Inflammatory macrophage treated with lipopolysaccharide for 4 hours (primary cell): Measurements from ENCODE around the gene MYH7.
"Not testable (repeated sequence)": the region's sequence is repeated elsewhere in the genome, so short reads cannot be mapped to it uniquely, and the experiment has no call there.

ENCODE experiments used
- DNase-seq: peaks from one replicate; pipeline ENCODE4 v3.0.0-alpha.2; 2020

MYH7 gene

GRCh38 chr14:23430016-23430722, 5.3 kb downstream of the MYH7 start:
- DNase-seq = no peak

- DNase-seq = no peak
These were observed 6.6 kb downstream of the MYH7 start for GRCh38 chr14:23428686-23429495.

- DNase-seq = not testable (repeated sequence)
These were observed 9.7 kb downstream of the MYH7 start for GRCh38 chr14:23425798-23426197.

DNA sequence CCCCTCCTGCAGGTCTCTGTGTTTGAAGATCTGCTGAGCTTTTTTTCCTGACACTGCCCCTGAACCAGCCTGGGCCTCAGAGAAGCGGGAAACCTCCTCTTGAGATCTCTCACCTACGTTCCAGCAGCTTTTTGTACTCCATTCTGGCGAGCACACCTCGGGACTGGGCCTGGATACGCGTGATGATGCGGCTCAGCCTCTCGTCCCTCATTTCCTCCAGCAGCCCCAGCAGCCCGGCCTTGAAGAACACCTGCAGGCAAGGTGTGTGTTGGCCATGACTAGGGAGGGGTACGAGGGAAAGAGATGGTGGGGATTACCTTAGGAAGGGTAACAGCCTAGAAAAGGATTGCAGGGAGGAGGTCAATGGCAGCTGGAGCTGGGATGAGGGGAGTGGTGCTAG, 10.3 kb downstream of the MYH7 start:
- no peak for DNase-seq

GRCh38 chr14:23423657-23424056, 11.8 kb downstream of the MYH7 start:
- DNase-seq = no peak

DNA sequence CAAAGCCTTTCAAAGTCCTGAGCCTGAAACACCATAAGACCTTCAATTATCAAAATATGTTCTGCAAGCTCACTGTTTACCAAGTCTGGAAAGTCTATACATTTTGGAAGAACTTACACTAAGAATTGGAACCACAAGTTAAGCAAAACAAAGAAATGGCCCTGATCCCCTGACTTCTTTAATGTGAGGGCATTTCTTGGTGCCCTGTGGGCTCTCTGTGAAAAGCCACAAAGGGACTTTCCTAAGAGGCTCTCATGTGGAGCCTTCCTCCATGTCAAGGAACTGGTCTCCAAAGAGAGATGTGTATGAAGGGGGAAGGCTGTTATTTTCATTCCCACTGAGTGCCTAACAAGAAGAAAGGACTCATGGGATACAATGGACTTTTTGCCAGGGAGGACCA, 13.9 kb downstream of the MYH7 start:
- DNase-seq = no peak

GRCh38 chr14:23419646-23420045, 15.8 kb downstream of the MYH7 start:
- DNase-seq = not testable (repeated sequence)

- DNase-seq = no peak
These were observed 17.4 kb downstream of the MYH7 start for GRCh38 chr14:23418021-23418420.

DNA sequence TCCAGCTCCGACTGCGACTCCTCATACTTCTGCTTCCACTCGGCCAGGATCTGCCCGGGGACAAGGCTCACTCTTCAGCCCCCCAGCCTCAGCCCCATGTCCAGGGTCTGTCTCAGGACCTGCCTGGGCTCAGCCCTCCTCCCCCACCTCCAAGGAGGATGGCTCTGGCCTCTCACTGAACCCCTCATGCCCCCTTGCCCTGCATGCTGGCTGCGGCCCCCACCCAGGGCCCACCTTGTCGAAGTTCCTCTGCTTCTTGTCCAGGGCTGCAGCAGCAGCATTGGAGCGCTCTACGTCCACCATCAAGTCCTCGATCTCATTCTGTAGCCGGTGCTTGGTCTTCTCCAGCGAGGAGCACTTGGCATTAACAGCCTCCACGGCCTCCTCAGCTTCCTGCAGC, 18.2 kb downstream of the MYH7 start:
- not testable (repeated sequence) for DNase-seq

- DNase-seq = no peak
These were observed 18.7 kb downstream of the MYH7 start for GRCh38 chr14:23416801-23417200.

DNA sequence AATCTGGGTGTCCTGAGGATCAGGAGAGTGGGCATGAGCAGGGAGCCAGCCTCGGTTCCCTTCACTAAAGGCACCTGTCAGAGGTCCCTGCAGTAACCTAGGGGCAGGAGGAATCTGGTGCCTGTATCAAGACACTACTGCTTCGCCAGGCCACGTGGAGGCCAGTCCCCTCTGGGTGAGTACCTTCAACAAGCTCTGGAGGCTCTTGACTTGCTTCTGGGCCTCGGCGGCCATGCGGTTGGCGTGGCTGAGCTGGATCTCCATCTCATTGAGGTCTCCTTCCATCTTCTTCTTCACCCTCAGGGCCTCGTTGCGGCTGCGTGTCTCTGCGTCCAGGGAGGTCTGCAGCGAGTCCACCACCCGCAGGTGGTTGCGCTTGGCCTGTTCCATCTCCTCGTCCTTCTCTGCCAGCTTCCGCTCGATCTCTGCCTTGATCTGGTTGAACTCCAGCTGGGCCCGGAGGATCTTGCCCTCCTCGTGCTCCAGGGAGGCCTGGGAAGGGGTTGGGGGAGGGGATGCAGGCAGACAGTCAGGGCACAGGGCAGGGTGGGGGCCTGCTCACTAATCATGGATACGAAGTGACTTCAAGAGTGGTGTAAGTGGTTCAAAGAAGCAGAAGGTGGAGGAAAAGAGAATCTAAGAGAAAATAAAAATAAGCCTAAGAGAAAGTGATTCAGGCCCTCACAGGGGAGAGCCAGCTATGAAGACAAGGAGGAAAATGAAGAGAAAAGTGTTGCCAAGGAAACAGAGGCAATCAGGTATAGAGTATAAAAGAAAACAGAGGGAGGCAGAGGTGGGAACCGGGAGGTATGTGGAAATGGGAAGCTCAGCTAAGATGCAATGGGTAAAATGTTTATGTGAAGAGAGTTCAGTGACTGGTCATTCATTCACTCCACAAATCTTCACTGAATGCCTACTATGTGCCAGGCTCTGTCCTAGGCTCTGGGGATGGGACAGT, 19.4 kb downstream of the MYH7 start:
- DNase-seq = no peak

- no peak for DNase-seq
These were observed 20.3 kb downstream of the MYH7 start for GRCh38 chr14:23414906-23415820.

GRCh38 chr14:23414254-23414653, 21.2 kb downstream of the MYH7 start:
- no peak for DNase-seq

GRCh38 chr14:23413681-23414080, 21.8 kb downstream of the MYH7 start:
- DNase-seq = no peak

- no peak for DNase-seq
These were observed 23.6 kb downstream of the MYH7 start for GRCh38 chr14:23411563-23412525.

- DNase-seq = no peak
These were observed 25.4 kb downstream of the MYH7 start for GRCh38 chr14:23409966-23410635.

DNA sequence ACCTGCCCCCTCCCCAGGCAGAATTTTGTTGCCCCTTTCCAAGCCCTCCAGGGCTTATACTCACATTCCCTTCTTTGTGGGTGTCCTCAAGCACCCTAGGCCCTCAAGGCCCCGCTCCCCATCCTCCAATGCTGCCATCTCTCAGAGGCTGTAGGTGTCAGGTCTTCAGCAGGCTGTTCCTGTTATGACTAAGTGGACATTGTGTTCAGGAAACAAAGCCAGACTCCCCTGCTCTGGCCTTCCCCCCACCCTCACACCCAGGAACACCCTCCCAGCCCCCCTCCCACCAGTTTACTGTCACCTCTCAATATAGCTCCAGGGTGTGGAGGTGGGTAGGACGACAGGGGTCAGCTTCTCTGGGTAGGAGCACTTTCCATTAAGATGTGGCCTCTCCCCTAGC, 26.0 kb downstream of the MYH7 start:
- DNase-seq = no peak

DNA sequence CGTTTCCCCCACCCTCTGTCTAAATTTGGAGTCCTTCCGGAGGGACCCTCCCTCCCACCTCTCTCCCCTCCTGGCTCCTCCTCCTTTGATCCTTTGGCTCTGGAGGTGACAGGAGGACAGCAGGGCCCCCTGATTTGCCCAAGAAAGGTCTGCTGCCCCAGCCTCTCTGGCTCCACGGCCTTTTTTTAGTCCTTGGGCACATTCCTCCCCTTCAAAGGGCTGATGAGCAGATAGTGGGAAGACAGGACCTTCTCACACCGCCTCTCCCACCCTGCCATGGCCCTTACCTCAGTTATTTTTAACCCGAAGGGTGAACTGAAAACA, 27.2 kb downstream of the MYH7 start:
- DNase-seq = no peak

DNA sequence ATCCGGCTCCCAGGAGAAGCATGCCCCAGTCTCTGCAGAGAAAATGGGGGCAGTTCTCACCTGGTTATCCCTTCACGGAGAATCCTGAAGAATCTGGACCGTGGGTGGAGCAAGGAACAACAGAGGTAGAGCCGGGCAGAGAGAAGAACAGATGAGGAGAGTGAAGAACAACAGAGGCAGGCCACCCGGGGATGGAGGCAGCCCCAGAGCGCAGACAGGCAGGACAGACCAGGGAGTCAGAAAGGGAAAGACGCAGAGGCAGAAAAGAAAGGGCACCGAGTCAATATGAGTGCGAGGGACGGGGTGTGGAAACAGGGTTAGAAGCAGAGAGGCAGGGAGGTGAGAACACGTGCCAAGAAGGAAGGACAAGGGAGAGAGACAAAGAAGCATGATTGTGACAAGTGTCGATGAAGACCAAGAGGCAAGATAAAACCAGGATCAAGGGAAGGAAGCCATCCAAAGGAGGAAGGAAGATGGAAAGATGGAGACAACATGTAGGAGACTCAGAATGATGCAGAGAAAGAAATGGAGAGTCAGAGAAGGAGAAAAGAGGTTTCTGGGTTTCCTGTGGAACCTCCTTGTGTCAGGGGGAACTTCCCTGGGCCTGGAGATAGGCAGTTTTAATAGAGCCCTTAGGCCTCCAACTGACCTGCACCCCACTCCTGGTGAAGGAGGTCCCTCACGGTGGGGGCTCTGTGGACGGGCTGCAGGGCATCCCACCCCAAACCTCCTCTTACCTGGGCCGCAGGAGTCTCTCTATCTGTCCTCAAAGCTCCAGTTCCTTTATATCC, 27.7 kb downstream of the MYH7 start, which contains the start of gene MYH6:
MYH6 (minus strand) TSS at position 758 of the 791 bp plus-strand sequence. CDS start 1,050 bp downstream, outside the sequence.
- DNase-seq = no peak
